Measurements from ENCODE around the gene RHOB.

DNA sequence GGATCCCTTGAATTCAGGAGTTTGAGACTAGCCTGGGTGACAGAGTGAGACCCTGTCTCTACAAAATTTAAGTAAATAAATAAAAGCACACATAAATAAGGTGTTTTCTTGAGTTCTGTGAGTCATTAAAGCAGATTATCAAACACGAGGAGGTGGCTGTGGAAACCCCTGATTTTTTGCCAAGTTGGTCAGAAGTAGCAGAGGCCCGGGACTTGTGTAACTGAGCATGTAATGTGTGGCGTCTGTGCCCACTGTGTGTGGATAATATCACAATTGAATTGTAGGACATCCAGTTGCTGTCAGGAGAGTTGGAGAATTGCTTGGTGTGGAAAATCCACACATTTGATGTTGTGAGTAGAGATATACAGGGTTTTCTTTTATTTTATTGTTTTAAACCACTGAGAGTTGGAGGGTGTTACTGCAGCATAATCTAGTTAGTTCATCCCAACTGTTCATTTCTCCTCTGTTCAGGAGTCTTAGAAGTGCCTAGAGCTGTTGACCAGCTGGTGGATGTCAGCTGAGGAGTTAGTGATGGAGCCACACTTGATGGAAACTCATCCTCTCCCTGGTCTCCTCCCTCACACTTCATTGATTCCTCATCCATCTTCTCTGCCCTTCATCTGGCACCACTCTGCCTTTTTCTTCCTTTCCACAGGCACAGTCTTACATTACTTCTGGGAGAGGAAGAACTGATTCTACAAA is 45.9 kb upstream of the RHOB start:
- TF ChIP-seq, protein P1, sequence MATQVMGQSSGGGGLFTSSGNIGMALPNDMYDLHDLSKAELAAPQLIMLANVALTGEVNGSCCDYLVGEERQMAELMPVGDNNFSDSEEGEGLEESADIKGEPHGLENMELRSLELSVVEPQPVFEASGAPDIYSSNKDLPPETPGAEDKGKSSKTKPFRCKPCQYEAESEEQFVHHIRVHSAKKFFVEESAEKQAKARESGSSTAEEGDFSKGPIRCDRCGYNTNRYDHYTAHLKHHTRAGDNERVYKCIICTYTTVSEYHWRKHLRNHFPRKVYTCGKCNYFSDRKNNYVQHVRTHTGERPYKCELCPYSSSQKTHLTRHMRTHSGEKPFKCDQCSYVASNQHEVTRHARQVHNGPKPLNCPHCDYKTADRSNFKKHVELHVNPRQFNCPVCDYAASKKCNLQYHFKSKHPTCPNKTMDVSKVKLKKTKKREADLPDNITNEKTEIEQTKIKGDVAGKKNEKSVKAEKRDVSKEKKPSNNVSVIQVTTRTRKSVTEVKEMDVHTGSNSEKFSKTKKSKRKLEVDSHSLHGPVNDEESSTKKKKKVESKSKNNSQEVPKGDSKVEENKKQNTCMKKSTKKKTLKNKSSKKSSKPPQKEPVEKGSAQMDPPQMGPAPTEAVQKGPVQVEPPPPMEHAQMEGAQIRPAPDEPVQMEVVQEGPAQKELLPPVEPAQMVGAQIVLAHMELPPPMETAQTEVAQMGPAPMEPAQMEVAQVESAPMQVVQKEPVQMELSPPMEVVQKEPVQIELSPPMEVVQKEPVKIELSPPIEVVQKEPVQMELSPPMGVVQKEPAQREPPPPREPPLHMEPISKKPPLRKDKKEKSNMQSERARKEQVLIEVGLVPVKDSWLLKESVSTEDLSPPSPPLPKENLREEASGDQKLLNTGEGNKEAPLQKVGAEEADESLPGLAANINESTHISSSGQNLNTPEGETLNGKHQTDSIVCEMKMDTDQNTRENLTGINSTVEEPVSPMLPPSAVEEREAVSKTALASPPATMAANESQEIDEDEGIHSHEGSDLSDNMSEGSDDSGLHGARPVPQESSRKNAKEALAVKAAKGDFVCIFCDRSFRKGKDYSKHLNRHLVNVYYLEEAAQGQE (IDR thresholded peaks at IDR 0.05; ENCODE audit: insufficient read depth in 1 of 2, low read depth in 2 of 2, low read length in 1 of 2): no peak
- TF ChIP-seq, protein P2, sequence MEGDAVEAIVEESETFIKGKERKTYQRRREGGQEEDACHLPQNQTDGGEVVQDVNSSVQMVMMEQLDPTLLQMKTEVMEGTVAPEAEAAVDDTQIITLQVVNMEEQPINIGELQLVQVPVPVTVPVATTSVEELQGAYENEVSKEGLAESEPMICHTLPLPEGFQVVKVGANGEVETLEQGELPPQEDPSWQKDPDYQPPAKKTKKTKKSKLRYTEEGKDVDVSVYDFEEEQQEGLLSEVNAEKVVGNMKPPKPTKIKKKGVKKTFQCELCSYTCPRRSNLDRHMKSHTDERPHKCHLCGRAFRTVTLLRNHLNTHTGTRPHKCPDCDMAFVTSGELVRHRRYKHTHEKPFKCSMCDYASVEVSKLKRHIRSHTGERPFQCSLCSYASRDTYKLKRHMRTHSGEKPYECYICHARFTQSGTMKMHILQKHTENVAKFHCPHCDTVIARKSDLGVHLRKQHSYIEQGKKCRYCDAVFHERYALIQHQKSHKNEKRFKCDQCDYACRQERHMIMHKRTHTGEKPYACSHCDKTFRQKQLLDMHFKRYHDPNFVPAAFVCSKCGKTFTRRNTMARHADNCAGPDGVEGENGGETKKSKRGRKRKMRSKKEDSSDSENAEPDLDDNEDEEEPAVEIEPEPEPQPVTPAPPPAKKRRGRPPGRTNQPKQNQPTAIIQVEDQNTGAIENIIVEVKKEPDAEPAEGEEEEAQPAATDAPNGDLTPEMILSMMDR (IDR thresholded peaks at IDR 0.05): no peak

Data from Panc1 (cell line).